WTC11 (cell line): ENCODE data around the gene GNA12.

Source experiments
- ATF1 ChIP-seq: sonication (generic); formaldehyde crosslinking; IDR thresholded peaks from 2 replicates; pipeline ENCODE4 v1.8.1; 2023; ENCODE audit warnings: mild to moderate bottlenecking, moderate library complexity, missing genetic modification reagents
- CREB1 ChIP-seq: sonication (generic); formaldehyde crosslinking; IDR thresholded peaks from 2 replicates; pipeline ENCODE4 v1.8.0; 2023; ENCODE audit warnings: mild to moderate bottlenecking, missing genetic modification reagents
- JUN ChIP-seq: sonication (generic); formaldehyde crosslinking; IDR thresholded peaks from 2 replicates; pipeline ENCODE4 v1.8.0; 2023; ENCODE audit warnings: mild to moderate bottlenecking, missing genetic modification reagents
- SP1 ChIP-seq: sonication (generic); formaldehyde crosslinking; conservative IDR thresholded peaks from 2 replicates; pipeline ENCODE4 v1.8.1; 2022; ENCODE audit warnings: missing genetic modification reagents
- ZNF121 ChIP-seq: sonication (generic); formaldehyde crosslinking; IDR thresholded peaks from 2 replicates; pipeline ENCODE4 v1.8.0; 2023; ENCODE audit warnings: missing genetic modification reagents
- ZNF232 ChIP-seq: sonication (generic); formaldehyde crosslinking; IDR thresholded peaks from 2 replicates; pipeline ENCODE4 v1.8.0; 2022; ENCODE audit warnings: mild to moderate bottlenecking, missing genetic modification reagents
- ZNF416 ChIP-seq: fragments of 250-450 bp; sonication (Bioruptor Pico); IDR thresholded peaks from 2 replicates; pipeline ENCODE4 v1.9.0; 2021; ENCODE audit warnings: mild to moderate bottlenecking, inconsistent platforms
- TF ChIP-seq, protein P1 (sequence below): fragments of 200-600 bp; IDR thresholded peaks from 2 replicates; pipeline ENCODE4 v1.8.0; 2022; ENCODE audit warnings: antibody characterized with exemption
- TF ChIP-seq, protein P2 (sequence below): sonication (generic); formaldehyde crosslinking; IDR thresholded peaks from 2 replicates; pipeline ENCODE4 v1.8.1; 2023; ENCODE audit warnings: mild to moderate bottlenecking, missing genetic modification reagents, moderate library complexity
- TF ChIP-seq, protein P3 (sequence below): sonication (generic); formaldehyde crosslinking; IDR thresholded peaks from 2 replicates; pipeline ENCODE4 v1.8.1; 2022; ENCODE audit warnings: missing genetic modification reagents, borderline replicate concordance
- TF ChIP-seq, protein P4 (sequence below): sonication (generic); formaldehyde crosslinking; IDR thresholded peaks from 2 replicates; pipeline ENCODE4 v1.8.0; 2022; ENCODE audit warnings: mild to moderate bottlenecking, missing genetic modification reagents
- TF ChIP-seq, protein P5 (sequence below): sonication (generic); formaldehyde crosslinking; IDR thresholded peaks from 2 replicates; pipeline ENCODE4 v1.8.0; 2022; ENCODE audit warnings: mild to moderate bottlenecking, missing genetic modification reagents
- TF ChIP-seq, protein P6 (sequence below): sonication (generic); formaldehyde crosslinking; IDR thresholded peaks from 2 replicates; pipeline ENCODE4 v1.8.0; 2022; ENCODE audit warnings: missing genetic modification reagents
- TF ChIP-seq, protein P7 (sequence below): sonication (generic); formaldehyde crosslinking; IDR thresholded peaks from 2 replicates; pipeline ENCODE4 v1.8.1; 2022; ENCODE audit warnings: mild to moderate bottlenecking, missing genetic modification reagents, moderate library complexity, borderline replicate concordance

DNA sequence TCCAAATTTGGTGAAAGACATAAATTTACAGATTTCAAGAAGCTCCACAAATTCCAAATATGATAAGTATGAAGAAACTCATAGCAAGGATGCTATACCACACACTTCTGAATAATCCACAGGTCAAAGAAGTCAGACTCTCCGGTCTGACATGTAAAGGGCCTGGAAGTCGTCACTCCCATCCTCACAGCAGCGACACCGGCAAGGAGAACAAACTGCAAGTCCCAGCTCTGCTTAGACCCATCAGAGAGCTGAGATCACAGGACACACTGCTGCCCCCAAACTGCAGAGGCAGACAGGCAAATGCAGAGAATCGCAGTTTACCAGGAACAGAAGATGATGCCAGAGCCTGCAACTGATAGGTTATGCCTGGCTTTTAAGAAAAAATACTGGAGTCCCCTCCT, 94.1 kb downstream of the GNA12 start:
- TF ChIP-seq CREB1, result no peak
- TF ChIP-seq, protein P1, sequence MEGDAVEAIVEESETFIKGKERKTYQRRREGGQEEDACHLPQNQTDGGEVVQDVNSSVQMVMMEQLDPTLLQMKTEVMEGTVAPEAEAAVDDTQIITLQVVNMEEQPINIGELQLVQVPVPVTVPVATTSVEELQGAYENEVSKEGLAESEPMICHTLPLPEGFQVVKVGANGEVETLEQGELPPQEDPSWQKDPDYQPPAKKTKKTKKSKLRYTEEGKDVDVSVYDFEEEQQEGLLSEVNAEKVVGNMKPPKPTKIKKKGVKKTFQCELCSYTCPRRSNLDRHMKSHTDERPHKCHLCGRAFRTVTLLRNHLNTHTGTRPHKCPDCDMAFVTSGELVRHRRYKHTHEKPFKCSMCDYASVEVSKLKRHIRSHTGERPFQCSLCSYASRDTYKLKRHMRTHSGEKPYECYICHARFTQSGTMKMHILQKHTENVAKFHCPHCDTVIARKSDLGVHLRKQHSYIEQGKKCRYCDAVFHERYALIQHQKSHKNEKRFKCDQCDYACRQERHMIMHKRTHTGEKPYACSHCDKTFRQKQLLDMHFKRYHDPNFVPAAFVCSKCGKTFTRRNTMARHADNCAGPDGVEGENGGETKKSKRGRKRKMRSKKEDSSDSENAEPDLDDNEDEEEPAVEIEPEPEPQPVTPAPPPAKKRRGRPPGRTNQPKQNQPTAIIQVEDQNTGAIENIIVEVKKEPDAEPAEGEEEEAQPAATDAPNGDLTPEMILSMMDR, result no peak
- TF ChIP-seq, protein P2, sequence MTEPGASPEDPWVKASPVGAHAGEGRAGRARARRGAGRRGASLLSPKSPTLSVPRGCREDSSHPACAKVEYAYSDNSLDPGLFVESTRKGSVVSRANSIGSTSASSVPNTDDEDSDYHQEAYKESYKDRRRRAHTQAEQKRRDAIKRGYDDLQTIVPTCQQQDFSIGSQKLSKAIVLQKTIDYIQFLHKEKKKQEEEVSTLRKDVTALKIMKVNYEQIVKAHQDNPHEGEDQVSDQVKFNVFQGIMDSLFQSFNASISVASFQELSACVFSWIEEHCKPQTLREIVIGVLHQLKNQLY (CRISPR knock-in tag), result no peak
- TF ChIP-seq, protein P3, sequence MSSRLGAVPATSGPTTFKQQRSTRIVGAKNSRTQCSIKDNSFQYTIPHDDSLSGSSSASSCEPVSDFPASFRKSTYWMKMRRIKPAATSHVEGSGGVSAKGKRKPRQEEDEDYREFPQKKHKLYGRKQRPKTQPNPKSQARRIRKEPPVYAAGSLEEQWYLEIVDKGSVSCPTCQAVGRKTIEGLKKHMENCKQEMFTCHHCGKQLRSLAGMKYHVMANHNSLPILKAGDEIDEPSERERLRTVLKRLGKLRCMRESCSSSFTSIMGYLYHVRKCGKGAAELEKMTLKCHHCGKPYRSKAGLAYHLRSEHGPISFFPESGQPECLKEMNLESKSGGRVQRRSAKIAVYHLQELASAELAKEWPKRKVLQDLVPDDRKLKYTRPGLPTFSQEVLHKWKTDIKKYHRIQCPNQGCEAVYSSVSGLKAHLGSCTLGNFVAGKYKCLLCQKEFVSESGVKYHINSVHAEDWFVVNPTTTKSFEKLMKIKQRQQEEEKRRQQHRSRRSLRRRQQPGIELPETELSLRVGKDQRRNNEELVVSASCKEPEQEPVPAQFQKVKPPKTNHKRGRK (CRISPR knock-in tag), result no peak
- no peak for TF ChIP-seq ZNF121 (CRISPR knock-in tag)
- no peak for TF ChIP-seq ZNF232 (CRISPR knock-in tag)
- TF ChIP-seq ZNF416 (CRISPR knock-in tag), result no peak
- TF ChIP-seq SP1 (CRISPR knock-in tag), result no peak
- no peak for TF ChIP-seq JUN
- TF ChIP-seq, protein P4, sequence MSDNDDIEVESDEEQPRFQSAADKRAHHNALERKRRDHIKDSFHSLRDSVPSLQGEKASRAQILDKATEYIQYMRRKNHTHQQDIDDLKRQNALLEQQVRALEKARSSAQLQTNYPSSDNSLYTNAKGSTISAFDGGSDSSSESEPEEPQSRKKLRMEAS (CRISPR knock-in tag), result no peak
- TF ChIP-seq, protein P5, sequence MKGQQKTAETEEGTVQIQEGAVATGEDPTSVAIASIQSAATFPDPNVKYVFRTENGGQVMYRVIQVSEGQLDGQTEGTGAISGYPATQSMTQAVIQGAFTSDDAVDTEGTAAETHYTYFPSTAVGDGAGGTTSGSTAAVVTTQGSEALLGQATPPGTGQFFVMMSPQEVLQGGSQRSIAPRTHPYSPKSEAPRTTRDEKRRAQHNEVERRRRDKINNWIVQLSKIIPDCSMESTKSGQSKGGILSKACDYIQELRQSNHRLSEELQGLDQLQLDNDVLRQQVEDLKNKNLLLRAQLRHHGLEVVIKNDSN (CRISPR knock-in tag), result no peak
- TF ChIP-seq ATF1, result no peak
- TF ChIP-seq, protein P6, sequence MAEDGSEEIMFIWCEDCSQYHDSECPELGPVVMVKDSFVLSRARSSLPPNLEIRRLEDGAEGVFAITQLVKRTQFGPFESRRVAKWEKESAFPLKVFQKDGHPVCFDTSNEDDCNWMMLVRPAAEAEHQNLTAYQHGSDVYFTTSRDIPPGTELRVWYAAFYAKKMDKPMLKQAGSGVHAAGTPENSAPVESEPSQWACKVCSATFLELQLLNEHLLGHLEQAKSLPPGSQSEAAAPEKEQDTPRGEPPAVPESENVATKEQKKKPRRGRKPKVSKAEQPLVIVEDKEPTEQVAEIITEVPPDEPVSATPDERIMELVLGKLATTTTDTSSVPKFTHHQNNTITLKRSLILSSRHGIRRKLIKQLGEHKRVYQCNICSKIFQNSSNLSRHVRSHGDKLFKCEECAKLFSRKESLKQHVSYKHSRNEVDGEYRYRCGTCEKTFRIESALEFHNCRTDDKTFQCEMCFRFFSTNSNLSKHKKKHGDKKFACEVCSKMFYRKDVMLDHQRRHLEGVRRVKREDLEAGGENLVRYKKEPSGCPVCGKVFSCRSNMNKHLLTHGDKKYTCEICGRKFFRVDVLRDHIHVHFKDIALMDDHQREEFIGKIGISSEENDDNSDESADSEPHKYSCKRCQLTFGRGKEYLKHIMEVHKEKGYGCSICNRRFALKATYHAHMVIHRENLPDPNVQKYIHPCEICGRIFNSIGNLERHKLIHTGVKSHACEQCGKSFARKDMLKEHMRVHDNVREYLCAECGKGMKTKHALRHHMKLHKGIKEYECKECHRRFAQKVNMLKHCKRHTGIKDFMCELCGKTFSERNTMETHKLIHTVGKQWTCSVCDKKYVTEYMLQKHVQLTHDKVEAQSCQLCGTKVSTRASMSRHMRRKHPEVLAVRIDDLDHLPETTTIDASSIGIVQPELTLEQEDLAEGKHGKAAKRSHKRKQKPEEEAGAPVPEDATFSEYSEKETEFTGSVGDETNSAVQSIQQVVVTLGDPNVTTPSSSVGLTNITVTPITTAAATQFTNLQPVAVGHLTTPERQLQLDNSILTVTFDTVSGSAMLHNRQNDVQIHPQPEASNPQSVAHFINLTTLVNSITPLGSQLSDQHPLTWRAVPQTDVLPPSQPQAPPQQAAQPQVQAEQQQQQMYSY (CRISPR knock-in tag), result no peak
- TF ChIP-seq, protein P7, sequence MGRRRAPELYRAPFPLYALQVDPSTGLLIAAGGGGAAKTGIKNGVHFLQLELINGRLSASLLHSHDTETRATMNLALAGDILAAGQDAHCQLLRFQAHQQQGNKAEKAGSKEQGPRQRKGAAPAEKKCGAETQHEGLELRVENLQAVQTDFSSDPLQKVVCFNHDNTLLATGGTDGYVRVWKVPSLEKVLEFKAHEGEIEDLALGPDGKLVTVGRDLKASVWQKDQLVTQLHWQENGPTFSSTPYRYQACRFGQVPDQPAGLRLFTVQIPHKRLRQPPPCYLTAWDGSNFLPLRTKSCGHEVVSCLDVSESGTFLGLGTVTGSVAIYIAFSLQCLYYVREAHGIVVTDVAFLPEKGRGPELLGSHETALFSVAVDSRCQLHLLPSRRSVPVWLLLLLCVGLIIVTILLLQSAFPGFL (CRISPR knock-in tag), result no peak
